Mesenteric fat pad (tissue), 1 donor: ENCODE results near the gene ATN1. TPM values are rescaled to one million over a fixed set of nuclear protein-coding genes. Genes with fewer than 3 reads are reported as not detected.
A peak's percentile ranks its signal among the peaks of the same experiment; 100 is the strongest.

Experiments
- DNase-seq: peaks from one replicate; pipeline ENCODE4 v3.0.0-alpha.2; 2020; ENCODE audit warnings: low spot score
- total RNA-seq: library from RNA; stranded (reverse); fragmentation: NEBNext Ultra II Directional; extraction: Animal tissue kit (Norgen Biotek cat#: 25700); gene quantifications from one replicate; pipeline ENCODE4 v1.2.1, GENCODE V29; 2021
- donor health status: DM: yes; HTN: yes; CAD: no.

Gene ATN1
- total RNA-seq, 1 donor from 2014 or later: 148 TPM

DNA sequence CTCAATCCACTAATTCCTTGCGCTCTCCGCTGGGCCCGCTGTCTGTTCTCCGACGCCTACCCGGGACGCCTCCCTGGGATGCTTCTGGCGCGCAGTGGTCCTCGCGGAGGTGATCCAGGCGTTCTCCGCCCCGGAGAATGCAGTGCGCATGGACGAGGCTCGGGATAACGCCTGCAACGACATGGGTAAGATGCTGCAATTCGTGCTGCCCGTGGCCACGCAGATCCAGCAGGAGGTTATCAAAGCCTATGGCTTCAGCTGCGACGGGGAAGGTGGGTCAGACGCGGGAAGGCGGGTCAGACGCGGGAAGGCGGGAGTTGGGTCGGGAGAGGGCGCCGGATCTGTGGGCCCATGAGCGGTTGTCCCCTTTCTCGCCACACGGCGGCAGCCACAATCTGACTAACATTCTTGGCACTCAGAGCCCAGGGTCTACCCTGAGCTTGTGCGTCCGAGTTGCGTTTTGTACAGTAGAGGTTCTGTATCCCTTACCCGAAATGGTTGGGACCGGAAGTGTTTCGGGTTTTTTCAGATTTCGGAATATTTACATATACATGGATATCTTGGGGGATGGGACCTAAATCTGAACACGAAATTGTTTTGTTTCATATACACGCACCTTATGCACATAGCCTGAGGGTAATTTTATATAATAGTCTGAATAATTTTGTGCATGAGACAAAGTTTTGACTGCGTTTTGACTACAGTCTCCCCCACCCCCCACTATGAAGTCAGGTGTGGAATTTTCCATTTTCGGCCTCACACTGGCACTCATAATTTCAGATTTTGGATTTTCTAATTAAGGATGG, 16.8 kb downstream of the ATN1 start:
- DNase-seq: peak; percentile 96

DNA sequence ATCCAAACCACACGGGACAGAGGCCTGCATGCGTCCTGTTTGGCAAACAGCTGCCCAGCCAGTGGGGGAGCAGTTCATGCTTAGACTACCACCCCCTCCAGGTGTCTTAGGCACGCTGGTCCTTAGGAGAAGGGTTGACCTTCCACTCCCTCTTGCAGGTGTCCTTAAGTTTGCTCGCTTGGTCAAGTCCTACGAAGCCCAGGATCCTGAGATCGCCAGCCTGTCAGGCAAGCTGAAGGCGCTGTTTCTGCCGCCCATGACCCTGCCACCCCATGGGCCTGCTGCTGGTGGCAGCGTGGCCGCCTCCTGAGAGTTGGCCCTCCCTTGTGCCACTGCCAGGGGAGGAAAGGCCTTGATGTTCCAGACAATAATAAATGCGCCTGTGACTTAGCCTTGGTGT, 17.9 kb downstream of the ATN1 start:
- DNase-seq: no peak

DNA sequence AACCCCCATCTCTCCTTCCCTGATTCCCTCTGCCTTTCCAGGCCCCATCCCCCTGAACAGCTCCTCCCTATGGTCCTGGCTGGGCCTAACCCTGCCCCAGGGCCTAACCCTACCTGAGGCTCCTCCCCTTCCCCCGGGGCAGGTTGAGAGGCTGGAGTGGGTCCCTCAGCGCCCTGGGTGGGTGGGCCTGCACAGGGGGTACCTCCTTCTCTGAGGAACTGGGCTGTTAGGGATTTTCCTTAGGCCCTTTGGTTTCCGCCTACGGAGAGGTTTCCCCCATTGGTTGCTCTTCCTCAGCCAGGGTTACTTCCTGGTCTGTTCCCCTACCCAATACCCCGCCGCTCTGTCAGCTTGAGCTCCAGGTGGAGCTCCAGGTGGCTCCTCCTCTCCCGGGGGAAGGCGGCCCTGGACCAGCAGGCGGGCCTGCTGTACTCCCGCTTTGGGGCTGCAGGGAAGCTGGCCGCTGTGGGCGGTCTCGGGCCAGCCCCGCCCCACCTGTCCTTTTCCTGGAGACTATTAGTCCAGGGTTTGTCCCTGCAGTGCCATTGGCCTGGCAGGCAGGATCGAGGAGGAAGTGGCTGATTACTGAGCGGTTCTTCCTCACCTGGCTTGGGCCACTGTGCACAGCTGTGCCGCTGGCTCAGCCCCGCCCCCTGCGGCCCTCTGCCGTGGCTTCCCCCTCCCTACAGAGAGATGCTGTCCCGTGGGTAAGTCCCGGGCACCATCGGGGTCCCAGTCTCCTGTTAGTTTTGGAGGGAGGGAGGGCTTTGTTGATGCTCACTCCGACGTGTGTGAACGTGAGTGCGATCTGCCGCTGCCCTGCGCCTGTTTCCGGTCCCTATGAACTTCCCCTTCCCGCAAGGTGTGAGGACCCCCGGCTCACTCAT, 18.5 kb downstream of the ATN1 start:
- no peak for DNase-seq

DNA sequence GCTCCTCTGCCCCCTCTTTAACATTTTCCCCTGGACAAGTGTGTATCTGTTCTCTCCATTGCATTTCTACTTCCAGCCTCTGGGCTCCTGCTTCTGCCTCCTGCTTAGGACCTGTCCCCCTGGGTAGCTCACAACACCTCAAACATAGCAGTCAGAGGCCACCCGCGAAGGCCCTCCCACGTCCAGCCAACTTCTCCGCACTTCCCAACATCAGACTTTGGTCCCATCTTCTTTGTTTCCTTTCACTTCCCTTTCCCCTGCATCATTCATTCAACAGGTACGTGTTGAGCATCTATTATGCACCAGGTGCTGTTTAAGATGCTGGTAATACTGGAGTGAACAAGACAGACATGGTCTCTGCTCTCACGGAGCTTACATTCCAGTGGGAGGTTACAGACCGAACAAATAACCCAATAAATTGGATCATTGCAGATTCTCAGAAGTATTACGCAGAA, 19.2 kb downstream of the ATN1 start:
- DNase-seq: no peak

DNA sequence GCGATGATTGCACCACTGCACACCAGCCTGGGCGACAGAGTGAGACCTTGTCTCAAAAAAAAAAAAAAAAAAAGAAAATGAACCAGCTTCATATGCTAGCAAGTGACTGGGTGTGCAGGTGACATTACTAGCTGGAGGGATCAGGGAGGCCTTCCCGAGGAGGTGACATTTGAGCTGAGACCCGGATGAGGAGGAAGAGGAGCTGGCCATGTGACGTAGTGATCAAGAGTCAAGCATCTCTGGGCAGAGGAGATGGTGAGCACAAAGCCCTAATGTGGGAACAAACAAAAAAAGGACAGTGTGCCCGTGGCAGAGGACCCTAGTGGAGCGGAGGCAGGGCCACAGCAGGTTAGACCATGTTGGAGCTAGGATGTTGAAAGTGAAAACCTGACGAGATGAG, 19.9 kb downstream of the ATN1 start:
- no peak for DNase-seq

DNA sequence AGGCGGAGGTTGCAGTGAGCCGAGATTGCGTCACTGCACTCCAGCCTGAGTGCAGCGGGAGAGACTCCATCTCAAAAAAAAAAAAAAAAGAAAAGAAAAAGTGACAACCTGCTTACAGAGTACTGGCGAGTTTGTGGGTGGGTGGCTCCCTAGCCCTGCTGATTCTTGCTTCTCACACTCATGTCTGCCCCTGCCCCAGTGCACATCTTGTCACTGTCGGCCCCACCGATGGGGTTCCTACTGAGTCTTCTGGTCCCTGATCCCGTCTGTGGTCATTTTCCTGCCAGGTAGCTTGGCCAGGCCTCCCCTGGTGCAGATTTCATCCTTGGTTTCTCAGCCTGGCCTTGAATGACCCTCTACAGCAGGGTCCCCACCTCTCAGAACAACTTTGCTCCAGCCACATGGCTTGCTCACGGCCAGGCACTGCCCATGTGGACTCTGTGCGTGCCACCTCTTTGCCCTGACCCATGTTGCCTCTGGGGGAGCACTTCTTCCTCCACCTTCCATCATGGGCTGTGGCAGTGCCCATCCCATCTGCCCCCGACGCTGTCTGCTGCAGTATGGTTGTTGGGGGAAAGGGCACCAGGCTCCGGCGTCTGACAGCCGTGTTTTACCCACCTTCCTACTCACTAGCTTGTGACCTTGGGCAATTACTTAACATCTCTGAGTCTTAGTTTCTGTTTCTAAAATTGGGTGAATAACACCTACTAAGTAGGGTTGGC, 21.3 kb downstream of the ATN1 start:
- DNase-seq: no peak

DNA sequence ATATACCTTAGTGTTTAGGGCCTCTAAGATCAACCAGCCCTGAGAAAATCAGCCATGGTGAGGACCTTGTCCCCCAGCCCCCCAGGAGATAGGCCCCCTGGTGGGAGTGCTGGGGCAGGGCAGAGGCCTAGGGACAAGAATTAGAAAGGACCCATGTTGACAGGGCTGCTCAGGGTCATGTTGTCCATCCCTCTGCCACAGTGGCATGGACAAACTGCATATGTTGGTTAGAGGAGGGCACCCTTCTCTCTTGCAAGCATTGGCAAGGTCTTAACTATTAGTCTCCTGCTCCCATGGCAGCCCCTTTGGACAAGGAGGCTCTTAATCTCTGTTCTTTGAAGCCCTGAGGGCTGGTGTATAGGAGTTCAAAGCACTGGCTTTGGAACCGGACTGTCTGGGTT, 22.6 kb downstream of the ATN1 start:
- no peak for DNase-seq

DNA sequence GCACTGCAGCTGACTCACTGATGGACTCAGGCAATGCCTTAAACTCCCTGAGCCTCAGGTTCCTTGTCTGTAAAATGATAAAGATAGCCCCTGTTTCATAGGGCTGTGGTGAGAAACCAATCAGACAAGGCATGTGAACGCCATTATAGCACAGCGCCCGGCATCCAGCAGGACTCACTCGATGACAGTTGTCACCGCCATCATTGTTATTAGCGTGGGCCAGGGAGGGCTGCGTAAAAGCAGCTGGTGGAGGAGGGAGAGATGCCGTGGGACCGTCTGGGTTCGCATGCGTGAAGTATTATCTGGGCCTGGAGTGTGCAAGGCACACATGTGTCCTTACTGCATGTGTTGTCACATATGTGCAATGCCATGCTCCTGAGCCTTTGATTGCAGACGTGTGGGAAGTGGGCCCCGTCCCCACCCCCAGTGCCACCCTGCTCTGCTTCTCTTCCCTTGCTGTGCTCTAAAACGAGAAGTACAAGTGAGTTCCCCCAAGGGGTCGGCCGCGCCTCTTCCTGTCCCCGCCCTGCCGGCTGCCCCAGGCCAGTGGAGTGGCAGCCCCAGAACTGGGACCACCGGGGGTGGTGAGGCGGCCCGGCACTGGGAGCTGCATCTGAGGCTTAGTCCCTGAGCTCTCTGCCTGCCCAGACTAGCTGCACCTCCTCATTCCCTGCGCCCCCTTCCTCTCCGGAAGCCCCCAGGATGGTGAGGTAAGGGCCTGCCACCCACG, 23.2 kb downstream of the ATN1 start, which contains the start of gene PTPN6:
TSS of gene PTPN6 (plus strand) at position 546 of the 730 bp plus-strand sequence. CDS start at position 703, 157 bp downstream.
- DNase-seq: no peak

DNA sequence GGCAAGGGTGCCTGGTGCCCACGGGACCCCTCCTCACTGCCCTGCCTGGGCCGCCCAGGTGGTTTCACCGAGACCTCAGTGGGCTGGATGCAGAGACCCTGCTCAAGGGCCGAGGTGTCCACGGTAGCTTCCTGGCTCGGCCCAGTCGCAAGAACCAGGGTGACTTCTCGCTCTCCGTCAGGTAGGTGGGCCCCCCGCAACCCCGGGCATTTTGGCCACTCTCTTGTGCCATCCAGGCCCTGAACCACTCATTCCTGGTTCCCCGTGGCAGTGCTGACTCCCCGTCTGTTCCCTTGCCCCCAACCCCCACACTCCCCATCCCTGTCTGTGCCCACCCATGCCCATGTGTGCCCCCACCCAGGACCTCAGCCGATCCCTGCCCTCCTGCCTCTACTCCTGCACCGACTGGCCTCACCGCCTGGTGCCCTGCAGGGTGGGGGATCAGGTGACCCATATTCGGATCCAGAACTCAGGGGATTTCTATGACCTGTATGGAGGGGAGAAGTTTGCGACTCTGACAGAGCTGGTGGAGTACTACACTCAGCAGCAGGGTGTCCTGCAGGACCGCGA, 23.9 kb downstream of the ATN1 start:
- DNase-seq: no peak

DNA sequence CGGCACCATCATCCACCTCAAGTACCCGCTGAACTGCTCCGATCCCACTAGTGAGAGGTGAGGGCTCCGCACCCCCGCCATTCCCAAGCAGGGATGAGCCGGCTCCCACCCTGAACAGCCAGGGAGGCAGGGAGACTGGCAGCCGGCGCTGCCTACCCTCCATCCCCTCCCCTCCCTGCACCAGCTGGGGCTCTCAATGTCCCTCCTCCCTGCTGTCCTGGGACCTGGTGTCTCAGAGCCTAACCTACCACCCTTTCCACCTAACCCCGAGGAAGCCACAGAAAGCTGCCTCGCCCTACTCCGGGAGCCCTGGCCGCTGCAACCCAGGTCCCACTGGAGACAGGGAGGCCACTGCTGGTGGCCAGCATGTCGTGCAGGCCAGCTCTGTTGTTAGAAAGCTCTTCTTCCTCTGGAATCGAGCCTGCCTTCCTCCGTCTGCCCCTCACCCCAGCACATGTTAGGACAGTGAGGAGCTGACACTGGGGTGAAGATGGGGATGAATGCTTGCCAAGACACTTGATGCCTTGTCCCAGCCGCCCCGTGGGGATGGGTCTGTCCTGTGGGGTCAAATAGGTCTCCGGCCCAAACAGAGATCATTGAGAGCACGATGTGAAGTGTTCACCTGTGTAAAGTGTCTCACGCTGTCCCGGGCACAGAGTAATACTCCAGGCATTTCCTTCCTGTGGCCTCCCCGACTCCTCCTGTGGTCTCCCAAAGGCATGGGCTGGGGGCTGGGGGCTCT, 24.5 kb downstream of the ATN1 start:
- DNase-seq: no peak

DNA sequence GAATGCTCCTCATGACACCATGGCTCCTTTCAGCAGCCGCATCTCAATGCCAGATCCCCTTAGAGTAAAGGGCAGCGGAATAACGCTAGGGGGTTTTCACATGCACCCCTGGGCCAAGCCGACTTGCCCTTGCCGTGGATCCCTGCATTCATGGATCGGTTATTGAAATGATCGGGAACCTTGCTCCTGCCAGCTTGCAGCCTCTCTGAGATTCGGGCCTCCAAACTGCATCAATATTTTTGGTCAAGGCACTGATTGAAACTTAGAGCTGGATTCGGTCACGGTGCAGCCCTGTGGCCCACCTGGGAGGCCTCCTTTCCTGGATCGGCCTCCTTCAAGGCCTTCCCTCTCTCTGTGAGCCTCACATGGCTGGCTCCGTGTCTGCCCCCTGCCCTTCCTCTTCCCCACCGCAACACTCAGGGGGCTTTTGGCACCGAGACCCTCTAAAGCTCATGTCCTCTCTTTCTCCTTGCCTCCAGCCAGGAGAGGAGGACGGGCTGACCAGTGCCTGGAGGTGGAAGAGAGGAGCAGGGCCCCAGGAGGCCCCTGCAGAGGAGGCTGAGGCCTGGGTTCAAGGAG, 25.2 kb downstream of the ATN1 start:
- DNase-seq: no peak

DNA sequence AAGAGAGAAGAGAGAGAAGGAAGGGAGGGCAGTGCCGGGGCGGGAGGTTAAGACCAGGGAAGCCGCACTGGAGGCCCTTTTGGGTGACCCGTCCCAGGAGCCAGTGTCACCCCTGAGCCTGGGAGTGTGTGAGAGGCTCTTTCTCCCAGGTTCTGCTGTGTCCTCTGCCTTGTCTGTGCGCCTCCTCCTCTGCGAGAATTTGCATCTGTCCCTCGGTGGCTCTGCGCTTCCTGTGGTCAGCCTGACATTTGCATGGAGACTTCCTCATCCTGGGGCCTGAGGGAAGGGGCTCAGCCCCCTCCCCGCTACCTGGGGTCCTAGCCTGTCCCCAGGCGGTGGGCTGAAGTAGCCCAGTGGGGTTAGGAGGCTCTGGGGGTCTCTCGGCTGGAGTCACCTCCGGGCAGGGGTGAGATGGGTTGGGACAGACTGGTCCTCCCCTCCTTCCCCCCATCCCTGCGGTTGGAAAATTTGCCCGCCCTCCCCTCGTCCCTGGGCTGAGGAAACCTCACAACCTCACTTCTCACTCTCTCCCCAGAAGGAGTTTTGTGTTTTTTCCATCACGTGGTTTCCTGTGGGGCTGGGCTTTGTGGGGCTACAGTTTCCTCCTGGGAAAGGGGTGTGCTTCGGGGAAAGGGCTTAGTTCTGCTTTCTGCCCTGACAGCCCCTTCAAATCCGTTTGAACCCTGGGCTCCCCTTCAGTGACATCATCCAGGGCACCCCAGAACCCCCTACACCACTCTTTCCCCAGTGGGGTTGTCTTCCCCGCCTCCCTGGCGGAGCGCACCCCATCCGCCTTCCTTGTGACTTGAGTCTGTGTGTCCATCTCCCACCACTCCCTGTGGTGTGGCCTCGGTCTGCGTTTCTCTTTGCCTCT, 25.9 kb downstream of the ATN1 start:
- DNase-seq: no peak

DNA sequence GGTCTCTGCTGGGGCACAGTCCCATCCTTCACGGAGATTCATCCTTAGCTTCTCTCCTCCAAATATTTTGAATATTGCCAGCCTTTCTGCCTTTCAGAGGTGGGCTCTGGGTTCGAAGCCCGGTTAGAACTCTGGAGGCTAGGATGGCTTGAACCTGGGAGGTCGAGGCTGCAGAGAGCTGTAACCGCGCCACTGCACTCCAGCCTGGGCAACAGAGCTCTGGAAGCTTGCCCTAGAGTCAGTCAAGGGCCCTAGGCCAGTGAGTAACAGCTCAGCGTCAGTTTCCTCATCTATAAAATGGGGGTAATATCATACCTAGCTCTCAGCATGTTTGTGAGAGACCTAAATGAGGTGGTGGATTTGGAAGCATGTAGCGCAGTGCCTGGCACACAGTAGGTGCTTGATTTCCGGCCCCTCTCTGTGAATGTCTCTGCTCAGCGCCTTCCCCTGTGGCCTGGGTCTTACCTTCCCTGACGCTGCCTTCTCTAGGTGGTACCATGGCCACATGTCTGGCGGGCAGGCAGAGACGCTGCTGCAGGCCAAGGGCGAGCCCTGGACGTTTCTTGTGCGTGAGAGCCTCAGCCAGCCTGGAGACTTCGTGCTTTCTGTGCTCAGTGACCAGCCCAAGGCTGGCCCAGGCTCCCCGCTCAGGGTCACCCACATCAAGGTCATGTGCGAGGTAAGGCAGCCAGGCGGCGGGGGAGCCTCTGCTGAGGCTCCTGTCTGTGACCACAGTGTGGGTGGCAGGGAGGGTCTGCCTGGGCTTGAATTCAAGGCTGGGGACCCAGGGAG, 26.8 kb downstream of the ATN1 start:
- DNase-seq: no peak

DNA sequence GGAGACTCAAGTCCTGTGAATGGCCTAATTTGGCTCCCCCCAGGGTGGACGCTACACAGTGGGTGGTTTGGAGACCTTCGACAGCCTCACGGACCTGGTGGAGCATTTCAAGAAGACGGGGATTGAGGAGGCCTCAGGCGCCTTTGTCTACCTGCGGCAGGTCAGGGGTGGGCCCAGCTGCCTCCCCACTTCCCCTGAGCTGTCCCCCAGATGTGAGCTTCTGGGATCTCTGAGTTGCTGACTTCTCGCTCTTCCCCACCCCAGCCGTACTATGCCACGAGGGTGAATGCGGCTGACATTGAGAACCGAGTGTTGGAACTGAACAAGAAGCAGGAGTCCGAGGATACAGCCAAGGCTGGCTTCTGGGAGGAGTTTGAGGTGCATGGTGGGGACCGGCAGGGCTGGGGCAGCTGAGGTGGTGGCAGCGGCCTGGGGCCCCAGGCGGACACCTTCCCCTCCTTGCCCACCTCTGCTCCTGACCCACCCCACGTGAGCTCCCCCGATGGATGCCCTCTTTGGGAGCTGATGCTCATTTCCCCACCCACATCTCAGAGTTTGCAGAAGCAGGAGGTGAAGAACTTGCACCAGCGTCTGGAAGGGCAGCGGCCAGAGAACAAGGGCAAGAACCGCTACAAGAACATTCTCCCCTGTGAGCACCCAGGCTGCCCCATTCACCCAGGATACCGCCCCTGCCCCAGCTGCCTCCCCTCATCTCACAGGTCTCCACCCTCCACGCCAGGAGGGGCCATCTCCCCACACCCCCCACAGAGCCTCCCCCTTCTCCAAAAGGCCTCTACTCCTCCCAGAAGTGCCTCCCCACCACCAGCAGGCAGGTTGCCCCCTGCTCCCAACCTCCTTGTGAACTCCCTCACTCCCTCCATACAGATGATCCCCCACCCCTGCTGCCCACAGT, 27.6 kb downstream of the ATN1 start:
- DNase-seq: no peak

DNA sequence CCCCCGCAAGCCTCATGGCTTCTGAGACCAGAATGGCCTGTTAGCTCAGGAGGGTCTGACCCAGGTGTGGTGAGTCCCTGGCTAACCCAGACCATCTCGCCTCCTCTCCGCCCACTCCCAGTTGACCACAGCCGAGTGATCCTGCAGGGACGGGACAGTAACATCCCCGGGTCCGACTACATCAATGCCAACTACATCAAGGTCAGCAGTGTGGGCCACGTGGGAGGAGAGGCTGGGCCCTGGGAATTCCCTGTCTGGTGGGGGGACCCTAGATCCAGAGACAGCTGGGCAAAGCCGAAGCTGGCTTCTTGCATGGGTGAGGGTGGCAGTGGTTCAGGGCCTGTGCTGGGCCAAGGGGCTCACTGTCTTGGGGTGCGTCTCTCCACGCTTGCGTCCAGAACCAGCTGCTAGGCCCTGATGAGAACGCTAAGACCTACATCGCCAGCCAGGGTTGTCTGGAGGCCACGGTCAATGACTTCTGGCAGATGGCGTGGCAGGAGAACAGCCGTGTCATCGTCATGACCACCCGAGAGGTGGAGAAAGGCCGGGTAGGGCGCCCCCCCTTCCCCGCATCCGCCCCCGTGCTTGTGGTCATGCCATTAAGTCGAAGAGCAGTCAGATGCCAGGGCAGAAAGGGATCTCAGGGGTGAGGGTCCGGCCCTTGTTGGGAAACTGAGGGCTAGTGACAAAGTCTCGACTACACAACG, 28.4 kb downstream of the ATN1 start:
- DNase-seq: no peak

DNA sequence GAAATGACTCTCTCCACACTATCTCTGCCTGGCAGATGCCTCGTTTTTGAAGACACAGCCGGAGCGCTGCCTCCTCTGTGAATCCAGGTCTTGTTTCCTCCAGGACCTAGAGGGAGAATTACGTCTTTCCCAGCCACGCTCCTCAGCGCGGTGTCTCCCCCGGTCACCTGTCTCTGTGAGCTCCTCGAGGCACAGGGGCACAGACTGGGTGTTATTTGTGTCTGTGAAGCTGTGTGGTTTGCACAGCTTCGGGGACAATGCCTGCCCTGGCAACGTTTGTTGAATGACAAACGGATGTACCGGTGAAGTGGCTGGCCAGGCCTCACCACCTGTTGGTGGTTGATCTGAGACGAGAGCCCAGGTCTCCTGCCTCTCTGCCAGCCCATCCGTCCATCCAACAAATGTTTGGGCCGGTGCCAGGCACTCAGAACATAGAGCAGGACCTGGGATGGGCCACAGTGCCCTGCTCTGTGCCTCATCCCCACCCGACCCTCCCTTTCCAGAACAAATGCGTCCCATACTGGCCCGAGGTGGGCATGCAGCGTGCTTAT, 29.5 kb downstream of the ATN1 start:
- DNase-seq: no peak
